GM13977 (cell line): ENCODE data around the gene THSD4.
"Not testable (repeated sequence)": the region's sequence is repeated elsewhere in the genome, so short reads cannot be mapped to it uniquely, and the experiment has no call there.

Experiments
- DNase-seq: peaks from one replicate; pipeline ENCODE4 v3.0.0; 2012; ENCODE audit warnings: low spot score
- in situ Hi-C: fragments of 300-500 bp; cut with MboI; formaldehyde crosslinking; loops from one replicate; pipeline ENCODE4 v1.12.0; 2022; ENCODE audit warnings: low sequenced_read_pairs, low pct_unique_long_range_greater_than_20kb, mixed read lengths, inconsistent platforms; ENCODE audit not compliant: unreplicated experiment
- TF ChIP-seq, protein P1 (sequence below): IDR thresholded peaks from 2 replicates; pipeline ENCODE4 v1.5.1; 2012; ENCODE audit warnings: mild to moderate bottlenecking, control low read depth; ENCODE audit not compliant: insufficient read depth; ENCODE audit errors: extremely low read depth, missing control alignments

The THSD4 gene

DNA sequence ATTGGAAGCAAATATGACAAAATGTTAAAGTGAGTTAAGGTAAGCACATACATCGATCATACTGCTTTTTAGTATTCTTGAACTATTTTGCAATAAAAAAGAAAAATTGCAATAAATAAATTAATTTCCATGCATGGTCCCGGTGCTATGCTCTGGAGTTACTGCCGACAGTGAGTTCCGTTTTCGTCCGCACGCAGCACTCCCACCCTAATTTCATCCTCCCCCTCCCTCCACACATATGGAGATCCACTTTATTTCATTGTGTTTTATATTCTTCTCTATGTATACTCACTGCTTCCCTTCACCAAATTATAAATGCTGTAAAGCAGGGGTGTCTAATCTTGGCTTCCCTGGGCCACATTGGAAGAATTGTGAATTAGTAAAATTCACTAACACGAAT, 247.3 kb downstream of the THSD4 start:
- in situ Hi-C loops = no loop called here
- DNase-seq = no peak
- TF ChIP-seq, protein P1, sequence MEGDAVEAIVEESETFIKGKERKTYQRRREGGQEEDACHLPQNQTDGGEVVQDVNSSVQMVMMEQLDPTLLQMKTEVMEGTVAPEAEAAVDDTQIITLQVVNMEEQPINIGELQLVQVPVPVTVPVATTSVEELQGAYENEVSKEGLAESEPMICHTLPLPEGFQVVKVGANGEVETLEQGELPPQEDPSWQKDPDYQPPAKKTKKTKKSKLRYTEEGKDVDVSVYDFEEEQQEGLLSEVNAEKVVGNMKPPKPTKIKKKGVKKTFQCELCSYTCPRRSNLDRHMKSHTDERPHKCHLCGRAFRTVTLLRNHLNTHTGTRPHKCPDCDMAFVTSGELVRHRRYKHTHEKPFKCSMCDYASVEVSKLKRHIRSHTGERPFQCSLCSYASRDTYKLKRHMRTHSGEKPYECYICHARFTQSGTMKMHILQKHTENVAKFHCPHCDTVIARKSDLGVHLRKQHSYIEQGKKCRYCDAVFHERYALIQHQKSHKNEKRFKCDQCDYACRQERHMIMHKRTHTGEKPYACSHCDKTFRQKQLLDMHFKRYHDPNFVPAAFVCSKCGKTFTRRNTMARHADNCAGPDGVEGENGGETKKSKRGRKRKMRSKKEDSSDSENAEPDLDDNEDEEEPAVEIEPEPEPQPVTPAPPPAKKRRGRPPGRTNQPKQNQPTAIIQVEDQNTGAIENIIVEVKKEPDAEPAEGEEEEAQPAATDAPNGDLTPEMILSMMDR = no peak

DNA sequence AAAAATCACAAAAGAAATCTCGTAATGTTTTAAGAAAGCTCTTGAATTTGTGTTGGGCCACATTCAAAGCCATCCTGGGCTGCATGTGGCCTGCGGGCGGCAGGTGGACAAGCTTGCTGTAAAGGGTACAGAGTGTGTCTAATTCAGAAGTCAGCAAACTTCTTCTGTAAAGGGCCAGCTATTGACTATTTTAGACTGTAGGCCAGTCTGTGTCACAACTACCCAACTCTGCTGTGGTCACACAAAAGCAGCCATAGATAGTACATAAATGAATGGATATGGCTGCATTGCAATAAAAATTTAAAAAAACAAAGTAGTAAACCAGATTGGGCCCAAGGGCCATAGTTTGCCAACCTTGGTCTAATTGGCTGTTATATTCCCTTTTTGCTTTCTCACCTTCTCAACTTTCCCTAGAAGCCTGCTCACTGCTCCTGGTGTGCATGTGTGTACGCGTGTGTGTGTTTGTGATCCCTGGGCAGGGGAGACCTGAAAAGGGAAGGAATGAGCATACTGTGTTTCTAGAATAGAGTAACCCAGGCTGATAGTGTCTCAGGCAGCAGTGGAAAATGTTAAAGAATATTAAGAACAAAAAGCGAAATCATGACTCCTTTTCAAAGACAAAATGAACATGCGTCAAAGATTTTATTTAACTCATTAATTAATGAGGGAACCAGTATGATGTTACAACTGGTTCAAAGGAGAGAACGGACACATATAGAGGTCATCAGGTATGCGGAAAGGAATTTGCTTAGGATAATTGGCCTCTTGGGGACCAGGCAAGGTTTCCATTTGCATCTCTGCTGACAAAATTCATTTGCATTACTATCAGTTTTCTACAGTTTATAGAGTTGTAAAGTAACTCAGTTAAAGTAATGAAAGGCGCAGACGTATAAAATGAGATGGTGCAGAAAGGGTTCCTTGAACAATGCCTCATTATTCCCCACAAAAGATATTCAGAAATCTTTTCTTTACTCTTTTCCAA, 248.0 kb downstream of the THSD4 start:
- TF ChIP-seq, protein P1 = no peak
- in situ Hi-C loops = no loop called here
- DNase-seq = no peak

DNA sequence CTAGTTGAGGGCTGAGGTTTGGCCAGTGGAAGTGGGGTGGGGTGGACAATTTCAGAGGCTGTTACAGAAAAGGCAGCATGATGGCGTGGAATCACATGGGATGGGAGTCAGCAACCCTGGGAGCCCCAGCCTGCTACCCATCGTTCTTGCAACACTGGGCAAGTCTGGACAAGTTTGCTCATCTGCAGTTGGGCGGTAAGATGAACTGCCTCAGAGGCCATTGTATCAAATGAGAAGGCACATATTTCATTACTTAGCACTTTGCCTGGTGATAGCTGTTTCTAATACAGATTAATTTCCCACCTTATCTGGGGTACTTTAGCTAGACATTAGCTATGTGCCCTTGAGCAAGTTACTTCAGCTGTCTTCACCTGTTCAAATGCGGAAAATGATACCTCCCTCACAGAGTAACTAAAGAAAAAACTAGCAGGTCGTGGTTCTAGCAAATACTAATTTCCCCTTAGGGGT, 248.9 kb downstream of the THSD4 start:
- DNase-seq = no peak
- in situ Hi-C loops = no loop called here
- TF ChIP-seq, protein P1 = no peak

DNA sequence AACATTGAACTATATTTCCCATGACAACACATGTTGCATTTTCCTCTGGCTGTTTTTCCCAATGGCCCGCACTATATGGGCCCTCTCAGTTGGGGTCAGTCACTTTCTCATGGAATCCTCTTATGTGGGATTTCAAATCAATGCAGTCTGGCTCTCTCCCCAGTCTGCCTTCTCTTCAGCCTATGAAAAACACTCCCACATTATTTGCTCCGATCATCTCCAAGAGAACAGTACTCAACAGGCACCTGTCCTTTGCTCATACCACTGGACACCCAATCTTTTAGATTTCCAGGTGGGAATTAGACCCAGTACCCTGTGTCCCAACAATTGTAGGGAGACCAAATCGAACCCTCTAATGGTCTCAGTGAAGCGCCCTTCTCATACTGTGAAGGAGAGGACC, 251.3 kb downstream of the THSD4 start:
- TF ChIP-seq, protein P1 = no peak
- no peak for DNase-seq
- in situ Hi-C loops = no loop called here

DNA sequence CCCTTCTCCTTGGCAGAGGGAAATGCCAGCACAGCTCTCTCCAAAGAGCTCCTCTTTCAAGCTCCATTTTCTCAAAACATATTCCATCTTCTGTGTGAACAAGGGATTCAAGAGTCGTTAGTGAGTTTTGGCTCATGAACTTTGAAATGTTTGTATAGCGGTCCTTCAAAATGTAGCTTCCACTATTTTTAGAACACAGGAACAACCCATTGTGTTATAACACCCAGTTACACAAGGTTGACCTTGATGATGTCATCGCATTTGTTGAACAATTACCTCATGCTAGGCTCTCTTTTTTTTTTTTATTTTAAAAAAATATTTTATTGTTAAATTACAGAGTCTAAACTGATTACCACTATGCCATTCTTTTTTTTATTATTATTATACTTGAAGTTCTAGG, 251.7 kb downstream of the THSD4 start:
- in situ Hi-C loops = no loop called here
- DNase-seq = no peak
- TF ChIP-seq, protein P1 = no peak

DNA sequence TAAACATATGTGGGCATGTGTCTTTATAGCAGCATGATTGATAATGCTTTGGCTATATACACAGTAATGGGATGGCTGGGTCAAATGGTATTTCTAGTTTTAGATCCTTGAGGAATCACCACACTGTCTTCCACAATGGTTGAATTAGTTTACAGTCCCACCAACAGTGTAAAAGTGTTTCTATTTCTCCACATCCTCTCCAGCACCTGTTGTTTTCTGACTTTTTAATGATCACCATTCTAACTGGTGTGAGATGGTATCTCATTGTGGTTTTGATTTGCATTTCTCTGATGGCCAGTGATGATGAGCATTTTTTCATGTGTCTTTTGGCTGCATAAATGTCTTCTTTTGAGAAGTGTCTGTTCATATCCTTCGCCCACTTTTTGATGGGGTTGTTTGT, 252.5 kb downstream of the THSD4 start:
- in situ Hi-C loops, DNase-seq: not testable (repeated sequence)

DNA sequence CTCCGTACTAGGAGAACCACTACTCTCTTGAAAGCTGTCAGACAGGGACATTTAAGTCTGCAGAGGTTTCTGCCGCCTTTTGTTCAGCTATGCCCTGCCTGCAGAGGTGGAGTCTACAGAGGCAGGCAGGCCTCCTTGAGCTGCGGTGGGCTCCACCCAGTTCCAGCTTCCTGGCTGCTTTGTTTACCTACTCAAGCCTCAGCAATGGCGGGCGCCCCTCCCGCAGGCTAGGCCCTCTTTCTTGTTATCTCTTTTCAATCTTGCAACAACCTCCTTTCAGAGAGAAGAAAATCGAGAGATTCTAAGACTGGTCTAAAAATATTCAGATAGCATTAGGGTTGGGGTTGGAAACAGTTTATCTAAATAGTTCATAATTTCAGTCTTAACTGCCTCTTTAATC, 257.5 kb downstream of the THSD4 start:
- in situ Hi-C loops, DNase-seq: not testable (repeated sequence)
